ENCODE results near the gene LRTM2.

LRTM2 gene

GRCh38 chr12:1843641-1844005, 23.3 kb downstream of the LRTM2 start:
- H3K4me3 ChIP-seq (replicated peaks; ENCODE audit: low read depth, low read length): no peak overlapping the region
- TF ChIP-seq CTCF (IDR thresholded peaks at IDR 0.05; ENCODE audit: low read depth, low read length, missing control alignments): no peak

GRCh38 chr12:1844223-1844622, 23.9 kb downstream of the LRTM2 start:
- TF ChIP-seq CTCF (IDR thresholded peaks at IDR 0.05; ENCODE audit: low read depth, low read length, missing control alignments): no peak
- DNase-seq (ENCODE audit: extremely low read depth, low read depth): no peak
- no peak overlapping the region for H3K4me3 ChIP-seq (replicated peaks; ENCODE audit: low read depth, low read length)

More at GRCh38 chr12:1843641-1844005, 23.3 kb downstream of the LRTM2 start:
- DNase-seq (ENCODE audit: extremely low read depth, low read depth): no peak

- no peak for TF ChIP-seq CTCF (IDR thresholded peaks at IDR 0.05; ENCODE audit: low read depth, low read length, missing control alignments)
- no peak overlapping the region for H3K4me3 ChIP-seq (replicated peaks; ENCODE audit: low read depth, low read length)
- no peak for DNase-seq (ENCODE audit: extremely low read depth, low read depth)
Observed at GRCh38 chr12:1844661-1845409, 24.5 kb downstream of the LRTM2 start.

GRCh38 chr12:1845427-1845826, 25.1 kb downstream of the LRTM2 start:
- no peak for TF ChIP-seq CTCF (IDR thresholded peaks at IDR 0.05; ENCODE audit: low read depth, low read length, missing control alignments)
- DNase-seq (ENCODE audit: extremely low read depth, low read depth): no peak
- no peak overlapping the region for H3K4me3 ChIP-seq (replicated peaks; ENCODE audit: low read depth, low read length)

- no peak overlapping the region for H3K4me3 ChIP-seq (replicated peaks; ENCODE audit: low read depth, low read length)
- DNase-seq (ENCODE audit: extremely low read depth, low read depth): no peak
- no peak for TF ChIP-seq CTCF (IDR thresholded peaks at IDR 0.05; ENCODE audit: low read depth, low read length, missing control alignments)
Observed at GRCh38 chr12:1845886-1846285, 25.5 kb downstream of the LRTM2 start.

- no peak for DNase-seq (ENCODE audit: extremely low read depth, low read depth)
- no peak overlapping the region for H3K4me3 ChIP-seq (replicated peaks; ENCODE audit: low read depth, low read length)
- TF ChIP-seq CTCF (IDR thresholded peaks at IDR 0.05; ENCODE audit: low read depth, low read length, missing control alignments): no peak
Observed at GRCh38 chr12:1846421-1847405, 26.3 kb downstream of the LRTM2 start.
